ENCODE measurements around the gene LDB2.

The LDB2 gene

DNA sequence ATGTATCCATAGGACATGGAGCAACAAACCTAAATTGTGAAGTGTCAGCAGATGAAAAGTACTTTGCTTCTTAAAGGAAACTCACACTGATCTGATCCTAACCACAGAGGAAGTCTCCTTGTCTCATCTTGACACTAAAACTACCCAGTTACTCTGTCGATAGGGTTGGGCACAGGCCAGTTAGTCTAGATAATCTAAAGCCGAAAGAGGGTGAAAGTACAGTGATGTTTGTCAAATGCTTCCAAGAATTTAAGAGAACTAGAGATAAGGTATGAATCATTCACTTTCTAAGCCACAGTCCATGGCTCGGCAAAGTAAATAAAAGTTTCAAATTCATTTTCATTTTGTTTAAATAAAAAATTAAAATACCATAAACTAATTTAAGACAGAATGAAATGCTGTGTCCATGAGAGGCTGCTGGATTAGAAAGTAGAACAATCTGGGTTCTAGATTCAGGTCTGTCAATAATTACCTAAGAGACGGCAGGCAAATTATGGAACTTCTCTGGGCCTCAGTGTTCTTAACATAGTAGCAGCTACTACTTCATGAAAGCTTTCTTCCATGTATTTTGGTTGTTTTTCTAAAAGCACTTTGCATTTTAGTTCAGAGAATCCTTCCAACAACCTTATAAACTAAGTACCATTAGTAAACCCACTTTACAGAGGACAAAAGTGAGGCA, 176.7 kb downstream of the LDB2 start:
- no peak for DNase-seq (ENCODE audit: low read depth in 2 of 2)

- no peak for DNase-seq (ENCODE audit: low read depth in 2 of 2)
Observed at GRCh38 chr4:16720761-16721160, 177.7 kb downstream of the LDB2 start.

- DNase-seq (ENCODE audit: low read depth in 2 of 2) = no peak
Observed at GRCh38 chr4:16717266-16717970, 181.0 kb downstream of the LDB2 start.

GRCh38 chr4:16715482-16715881, 183.0 kb downstream of the LDB2 start:
- no peak for DNase-seq (ENCODE audit: low read depth in 2 of 2)

GRCh38 chr4:16714191-16714590, 184.3 kb downstream of the LDB2 start:
- DNase-seq (ENCODE audit: low read depth in 2 of 2) = no peak

DNA sequence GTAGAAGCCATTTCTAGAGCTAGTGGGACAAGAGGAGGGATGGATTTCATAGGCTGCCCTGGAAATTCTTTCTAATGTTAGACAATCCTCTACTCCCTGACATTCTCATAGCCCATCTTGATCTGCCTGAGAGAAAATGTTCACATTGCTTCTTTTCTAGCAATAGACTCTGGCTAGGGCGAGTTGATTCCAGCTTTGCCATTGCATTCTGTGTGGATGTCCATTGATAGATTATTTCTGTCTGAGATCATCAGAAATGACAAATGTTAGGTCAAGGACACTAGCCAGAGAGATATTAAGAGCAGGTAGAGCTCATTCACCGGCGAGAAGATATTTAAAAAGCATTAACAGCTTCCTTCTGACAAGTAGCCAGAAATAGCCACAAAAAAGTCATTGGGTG, 184.7 kb downstream of the LDB2 start:
- DNase-seq (ENCODE audit: low read depth in 2 of 2) = no peak

- no peak for DNase-seq (ENCODE audit: low read depth in 2 of 2)
Observed at GRCh38 chr4:16713271-16713670, 185.2 kb downstream of the LDB2 start.

DNA sequence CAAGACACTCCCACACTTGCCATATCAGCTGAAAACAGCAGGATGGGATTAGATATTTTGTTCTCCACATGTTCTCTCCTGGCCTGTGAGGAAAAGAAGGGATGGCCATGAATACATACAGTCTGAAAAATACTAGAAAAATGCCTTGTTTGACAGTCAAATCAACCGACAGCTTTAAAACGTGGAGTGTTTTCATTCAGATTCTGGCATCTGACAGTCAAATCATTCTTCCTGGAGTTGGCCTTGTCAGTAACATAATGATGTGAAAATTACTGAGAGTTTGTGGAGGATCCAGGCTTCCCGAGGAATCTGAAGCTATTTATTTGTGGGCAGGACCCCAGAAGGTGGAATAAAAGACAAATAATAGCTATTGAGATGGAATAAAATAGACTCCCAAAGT, 188.2 kb downstream of the LDB2 start:
- no peak for DNase-seq (ENCODE audit: low read depth in 2 of 2)

- no peak for DNase-seq (ENCODE audit: low read depth in 2 of 2)
Observed at GRCh38 chr4:16707874-16708273, 190.6 kb downstream of the LDB2 start.

- no peak for DNase-seq (ENCODE audit: low read depth in 2 of 2)
Observed at GRCh38 chr4:16706251-16706650, 192.2 kb downstream of the LDB2 start.

DNA sequence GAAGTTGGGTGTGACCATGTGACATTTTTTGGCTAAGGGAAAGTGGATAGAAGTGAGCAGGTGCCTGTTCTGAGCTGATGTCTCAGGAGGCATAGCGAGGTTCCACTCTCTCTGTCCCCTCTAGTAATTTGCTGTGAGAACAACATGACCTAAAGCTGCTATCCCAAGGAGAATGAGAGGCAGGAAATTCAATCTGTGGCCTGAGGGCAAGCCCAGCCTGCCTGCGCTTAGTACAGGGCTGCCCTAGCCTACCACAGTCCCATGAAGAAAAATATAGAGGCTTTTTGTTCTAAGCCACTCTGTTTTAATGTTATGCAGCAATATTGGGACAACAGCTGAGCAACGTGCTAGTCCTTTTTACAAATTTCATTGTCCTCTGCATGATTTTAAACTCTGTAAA, 193.1 kb downstream of the LDB2 start:
- DNase-seq (ENCODE audit: low read depth in 2 of 2) = no peak

DNA sequence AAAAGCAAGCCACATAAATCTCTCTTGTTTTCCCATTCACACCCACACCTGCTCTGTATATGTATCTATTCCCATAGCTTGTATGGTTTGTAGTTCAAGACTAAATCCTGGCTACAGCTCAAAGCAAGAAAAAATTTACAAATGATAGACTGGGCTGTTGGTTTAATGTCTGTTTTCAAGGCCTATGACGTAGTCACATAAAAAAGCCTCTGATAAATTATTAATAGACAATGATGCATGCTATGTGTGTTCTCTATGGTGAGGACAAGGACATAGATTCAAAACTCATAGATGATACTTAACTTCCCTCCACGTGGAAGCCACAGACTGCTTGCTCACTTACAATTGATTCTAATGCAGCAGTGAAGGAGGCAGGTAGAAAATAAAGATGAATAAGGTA, 194.0 kb downstream of the LDB2 start:
- no peak for DNase-seq (ENCODE audit: low read depth in 2 of 2)

GRCh38 chr4:16695896-16696295, 202.5 kb downstream of the LDB2 start:
- DNase-seq (ENCODE audit: low read depth in 2 of 2) = no peak

DNA sequence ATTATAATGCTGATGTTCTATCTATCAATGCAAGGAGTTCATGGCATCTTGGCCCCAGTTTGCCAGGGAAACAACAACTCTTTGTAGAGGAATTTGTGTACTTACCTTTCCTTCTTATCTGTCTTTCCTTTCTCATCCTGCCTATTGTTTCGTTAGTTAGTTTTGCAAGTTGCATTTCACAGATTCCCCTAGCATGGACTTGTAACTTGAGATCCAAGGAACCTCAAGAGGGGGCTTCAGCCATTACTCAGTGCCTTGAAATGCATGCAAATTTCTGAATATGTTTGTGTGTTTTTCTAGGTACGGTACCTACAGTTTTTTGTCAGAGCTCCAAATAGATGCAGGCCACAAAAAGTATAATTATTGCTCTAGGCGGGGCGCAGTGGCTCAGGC, 203.6 kb downstream of the LDB2 start:
- DNase-seq (ENCODE audit: low read depth in 2 of 2) = no peak

DNA sequence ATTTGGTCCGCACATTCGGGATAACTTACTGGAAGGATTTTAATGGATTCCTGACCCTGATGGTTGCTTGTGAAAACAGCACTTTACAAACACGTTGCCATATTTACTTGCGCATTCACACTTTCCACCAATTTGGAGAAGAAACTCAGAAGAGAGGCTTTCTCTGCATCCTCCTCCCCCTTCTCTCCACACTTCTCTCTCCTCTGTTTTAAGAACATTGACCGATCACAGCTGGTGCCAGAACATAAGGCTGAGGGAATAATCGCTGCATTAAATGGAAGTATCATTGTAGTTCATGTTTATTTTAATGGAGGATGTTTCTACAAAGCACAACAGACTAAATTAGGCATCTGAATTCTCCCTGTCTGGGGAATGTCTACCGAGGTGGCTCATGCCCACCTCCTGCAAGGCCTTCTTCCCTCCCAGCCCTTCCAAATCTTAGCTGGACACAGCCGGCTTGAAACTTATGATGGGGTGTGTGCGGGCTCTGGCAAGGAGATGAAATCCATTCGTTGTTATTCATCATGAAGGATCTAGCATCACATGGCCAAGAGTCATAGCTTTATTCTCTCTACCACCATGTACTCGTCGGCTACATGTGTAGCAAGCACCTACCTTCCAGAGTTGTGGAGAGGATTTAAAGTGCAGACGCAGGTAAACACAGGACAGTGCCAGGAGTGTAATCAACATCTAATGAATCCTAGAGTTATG, 204.1 kb downstream of the LDB2 start:
- DNase-seq (ENCODE audit: low read depth in 2 of 2) = no peak

- no peak for DNase-seq (ENCODE audit: low read depth in 2 of 2)
Observed at GRCh38 chr4:16693641-16694040, 204.8 kb downstream of the LDB2 start.

DNA sequence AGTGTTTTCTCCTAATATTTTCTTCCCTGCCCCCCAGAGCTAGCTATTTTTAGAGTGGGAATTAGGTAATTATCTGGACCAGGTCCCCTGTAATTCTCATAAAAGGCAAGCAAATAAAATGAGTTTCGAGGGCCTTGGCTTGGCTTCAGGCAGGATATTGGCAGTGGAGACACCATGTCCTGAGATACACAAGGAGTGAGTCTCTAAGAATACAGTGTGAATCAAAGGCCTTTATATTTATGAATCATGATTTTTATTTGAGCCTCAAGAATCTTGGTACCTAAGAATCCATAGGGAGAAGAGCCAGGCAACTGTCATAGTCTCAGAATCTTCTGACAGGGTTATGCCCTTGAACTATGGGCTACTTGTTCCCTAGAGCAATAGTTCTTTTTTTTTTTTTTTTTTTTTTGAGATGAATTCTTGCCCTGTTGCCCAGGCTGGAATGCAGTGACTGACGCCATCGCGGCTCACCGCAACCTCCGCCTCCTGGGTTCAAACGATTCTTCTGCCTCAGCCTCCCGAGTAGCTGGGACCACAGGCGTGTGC, 205.4 kb downstream of the LDB2 start:
- DNase-seq (ENCODE audit: low read depth in 2 of 2) = no peak

GRCh38 chr4:16692524-16692923, 205.9 kb downstream of the LDB2 start:
- no peak for DNase-seq (ENCODE audit: low read depth in 2 of 2)

- DNase-seq (ENCODE audit: low read depth in 2 of 2) = no peak
Observed at GRCh38 chr4:16692046-16692445, 206.4 kb downstream of the LDB2 start.

- DNase-seq (ENCODE audit: low read depth in 2 of 2) = no peak
Observed at GRCh38 chr4:16691450-16691849, 207.0 kb downstream of the LDB2 start.

GRCh38 chr4:16687845-16688244, 210.6 kb downstream of the LDB2 start:
- no peak for DNase-seq (ENCODE audit: low read depth in 2 of 2)

DNA sequence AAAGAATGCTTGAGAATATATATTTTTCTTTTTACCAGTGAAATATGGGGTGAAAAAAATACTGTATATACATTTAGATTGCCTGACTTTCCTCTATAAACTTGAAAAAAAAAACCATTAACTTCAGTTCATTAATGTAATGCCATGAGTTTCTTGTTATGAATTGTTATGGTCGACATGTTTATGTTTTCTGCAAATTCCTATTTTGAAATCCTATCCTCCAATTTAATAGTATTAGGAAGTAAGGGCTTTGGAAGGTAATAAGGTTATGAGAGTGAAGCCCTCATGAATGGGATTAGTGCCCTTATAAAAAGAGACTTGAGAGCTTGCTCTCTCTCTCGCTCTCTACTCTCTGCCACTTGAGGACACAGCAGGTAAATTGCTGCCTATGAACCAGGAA, 211.4 kb downstream of the LDB2 start:
- no peak for DNase-seq (ENCODE audit: low read depth in 2 of 2)

DNA sequence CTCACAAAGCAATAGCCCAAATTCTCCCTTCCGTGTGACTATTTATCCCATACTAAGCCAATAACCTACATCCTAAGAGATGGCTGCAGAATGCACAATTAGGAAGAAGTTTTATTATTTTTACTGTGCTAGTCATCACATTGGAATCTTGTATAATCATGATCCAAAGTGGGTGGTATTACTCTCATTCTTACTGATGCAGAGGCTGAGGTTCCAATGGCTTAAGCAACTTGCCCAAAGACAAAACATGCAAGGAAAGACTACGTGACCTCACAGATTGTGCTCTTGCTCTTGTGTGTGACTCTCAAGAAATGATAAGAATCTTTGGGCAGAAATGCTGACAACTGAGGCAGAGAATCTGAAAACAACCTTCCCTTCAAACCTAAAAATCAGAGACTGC, 212.2 kb downstream of the LDB2 start:
- DNase-seq (ENCODE audit: low read depth in 2 of 2) = no peak
